HG03280 (cell line): ENCODE data around the gene CSF1R.

Experiments
- ATAC-seq: cut with Tn5 transposase; IDR thresholded peaks from one replicate; pipeline ENCODE4 v1.9.1; 2021; ENCODE audit warnings: mild to moderate bottlenecking, moderate library complexity; ENCODE audit not compliant: unreplicated experiment

The CSF1R gene

GRCh38 chr5:150085950-150086715 lies at the start of gene CSF1R:
Gene CSF1R, minus strand, starts transcription at chr5:150086554. Its CDS starts 127 bp downstream, at chr5:150086427.
- ATAC-seq, result no peak

GRCh38 chr5:150135557-150136304 lies 49.4 kb upstream of the CSF1R start:
- no peak for ATAC-seq

- no peak for ATAC-seq
These were observed 47.8 kb upstream of the CSF1R start for GRCh38 chr5:150134198-150134588.

- no peak for ATAC-seq
These were observed 47.3 kb upstream of the CSF1R start for GRCh38 chr5:150133581-150134197.

- no peak for ATAC-seq
These were observed 46.4 kb upstream of the CSF1R start for GRCh38 chr5:150132740-150133139.

- ATAC-seq, result no peak
These were observed 45.8 kb upstream of the CSF1R start for GRCh38 chr5:150131978-150132694.

GRCh38 chr5:150131461-150131860 lies 45.1 kb upstream of the CSF1R start:
- ATAC-seq, result no peak

- ATAC-seq, result no peak
These were observed 44.2 kb upstream of the CSF1R start for GRCh38 chr5:150130493-150130922.

GRCh38 chr5:150129813-150130492 lies 43.6 kb upstream of the CSF1R start:
- ATAC-seq, result peak; percentile 53

- ATAC-seq, result no peak
These were observed 43.1 kb upstream of the CSF1R start for GRCh38 chr5:150129454-150129812.

GRCh38 chr5:150126921-150127265 lies 40.5 kb upstream of the CSF1R start:
- ATAC-seq, result no peak

GRCh38 chr5:150126199-150126920 lies 40.0 kb upstream of the CSF1R start:
- ATAC-seq, result no peak

GRCh38 chr5:150125334-150125733 lies 39.0 kb upstream of the CSF1R start:
- no peak for ATAC-seq

GRCh38 chr5:150124596-150124995 lies 38.2 kb upstream of the CSF1R start:
- no peak for ATAC-seq

- no peak for ATAC-seq
These were observed 37.8 kb upstream of the CSF1R start for GRCh38 chr5:150124111-150124557.

GRCh38 chr5:150123542-150123941 lies 37.2 kb upstream of the CSF1R start:
- ATAC-seq, result no peak

- ATAC-seq, result no peak
These were observed 36.5 kb upstream of the CSF1R start for GRCh38 chr5:150122536-150123481.

- ATAC-seq, result peak; percentile 77
These were observed 35.8 kb upstream of the CSF1R start for GRCh38 chr5:150122158-150122510.
